Right lobe of liver (tissue), 6 donors: ENCODE data around the gene NDUFB2. TPM values are rescaled to one million over a fixed set of nuclear protein-coding genes. Genes with fewer than 3 reads are reported as not detected.
A peak's percentile ranks its signal among the peaks of the same experiment; 100 is the strongest.
"Not testable (repeated sequence)": the region's sequence is repeated elsewhere in the genome, so short reads cannot be mapped to it uniquely, and the experiment has no call there.

ENCODE experiments used
- ATAC-seq, 4 donors: fragments of 200-7000 bp; cut with Tn5 transposase; one replicate each; pipeline ENCODE4 v1.9.1; 2020; ENCODE audit warnings: mild to moderate bottlenecking in 4 of 4, moderate library complexity in 4 of 4
- DNase-seq, 3 donors: peaks; one replicate each; pipeline ENCODE4 v3.0.0-alpha.2; 2020
- H3K27ac ChIP-seq, 3 donors: fragments of 200-600 bp; one replicate each; pipeline ENCODE4 v1.8.0; 2022
- H3K27me3 ChIP-seq, 2 donors: fragments of 200-600 bp; one replicate each; pipeline ENCODE4 v1.8.0; 2022
- H3K36me3 ChIP-seq, 4 donors: fragments of 200-600 bp; sonication (generic) in 1 of 4; one replicate each; pipeline versions ENCODE4 v1.5.1 to v1.8.0; 2017 to 2022; ENCODE audit warnings: control low read depth in 1 of 4
- H3K4me1 ChIP-seq, 4 donors: fragments of 200-600 bp; sonication (generic) in 1 of 4; one replicate each; pipeline versions ENCODE4 v1.5.1 to v1.8.0; 2017 to 2022; ENCODE audit warnings: control low read depth in 1 of 4
- H3K4me3 ChIP-seq, 3 donors: fragments of 200-600 bp; one replicate each; pipeline ENCODE4 v1.8.0; 2022
- H3K9me3 ChIP-seq, 4 donors: fragments of 200-600 bp; sonication (generic) in 1 of 4; one replicate each; pipeline versions ENCODE4 v1.5.1 to v1.8.0; 2017 to 2022; ENCODE audit warnings: control low read depth in 1 of 4
- POLR2A ChIP-seq: fragments of 450-650 bp; IDR thresholded peaks from one replicate; pipeline ENCODE4 v1.6.1; 2017; ENCODE audit warnings: antibody characterized with exemption, mild to moderate bottlenecking
- WGBS: methylation state at CpG from one replicate; pipeline ENCODE4 v1.1.6; 2018; ENCODE audit warnings: low coverage, low lambda C conversion rate; ENCODE audit not compliant: insufficient coverage; ENCODE audit errors: missing lambda C conversion rate; 5-methylcytosine and 5-hydroxymethylcytosine counted together
- intact Hi-C, 2 donors: fragments of 100-400 bp; cut with DNase I; formaldehyde crosslinking; loops; one replicate each; pipeline versions ENCODE4 v1.11.2 to v1.14.1; 2022
- total RNA-seq, 6 experiments: library from RNA; depleted of rRNA in 2 of 6; stranded (reverse); fragments of >200 nt in 2 of 6; fragmentation: NEBNext Ultra II Directional in 3 of 6; extraction: Animal tissue kit (Norgen Biotek cat#: 25700) in 3 of 6; gene quantifications; one replicate each; pipeline versions ENCODE4 v1.1.0 to v1.2.4, GENCODE V29; 2016 to 2023
- TF ChIP-seq, protein P1 (sequence below), 4 donors: fragments of 200-600 bp in 3 of 4; fragments of 450-650 bp in 1 of 4; IDR thresholded peaks; one replicate each; pipeline versions ENCODE4 v1.5.1 to v1.8.0; 2016 to 2022; ENCODE audit warnings: antibody characterized with exemption in 4 of 4, mild to moderate bottlenecking in 2 of 4
- donor health status: DM: no; HTN: yes; CAD: no.
- donor health status: DM: no; HTN: no; CAD: no.
- donor health status: DM: no; HTN: no; CAD: no.
- donor health status: DM: no; HTN: yes; CAD: no.
- donor health status: DM: no; HTN: yes; CAD: no.

NDUFB2 gene
- total RNA-seq, 6 experiments from 2014 or later, result 114 to 235 (median 134) TPM

- intact Hi-C loops, result no loop called here
- no peak for ATAC-seq
- no peak for DNase-seq
- TF ChIP-seq POLR2A, result no peak
- TF ChIP-seq, protein P1, sequence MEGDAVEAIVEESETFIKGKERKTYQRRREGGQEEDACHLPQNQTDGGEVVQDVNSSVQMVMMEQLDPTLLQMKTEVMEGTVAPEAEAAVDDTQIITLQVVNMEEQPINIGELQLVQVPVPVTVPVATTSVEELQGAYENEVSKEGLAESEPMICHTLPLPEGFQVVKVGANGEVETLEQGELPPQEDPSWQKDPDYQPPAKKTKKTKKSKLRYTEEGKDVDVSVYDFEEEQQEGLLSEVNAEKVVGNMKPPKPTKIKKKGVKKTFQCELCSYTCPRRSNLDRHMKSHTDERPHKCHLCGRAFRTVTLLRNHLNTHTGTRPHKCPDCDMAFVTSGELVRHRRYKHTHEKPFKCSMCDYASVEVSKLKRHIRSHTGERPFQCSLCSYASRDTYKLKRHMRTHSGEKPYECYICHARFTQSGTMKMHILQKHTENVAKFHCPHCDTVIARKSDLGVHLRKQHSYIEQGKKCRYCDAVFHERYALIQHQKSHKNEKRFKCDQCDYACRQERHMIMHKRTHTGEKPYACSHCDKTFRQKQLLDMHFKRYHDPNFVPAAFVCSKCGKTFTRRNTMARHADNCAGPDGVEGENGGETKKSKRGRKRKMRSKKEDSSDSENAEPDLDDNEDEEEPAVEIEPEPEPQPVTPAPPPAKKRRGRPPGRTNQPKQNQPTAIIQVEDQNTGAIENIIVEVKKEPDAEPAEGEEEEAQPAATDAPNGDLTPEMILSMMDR (IDR thresholded peaks at IDR 0.05), result no peak
- peaks cover 0 to 13% (median 0%) of the 10 kb centered on the region in 4 donors for H3K36me3 ChIP-seq
- H3K27me3 ChIP-seq, result no peaks in the 10 kb centered on the region
- no peaks in the 10 kb centered on the region for H3K9me3 ChIP-seq
- H3K4me1 ChIP-seq, result no peaks in the 10 kb centered on the region
- 58% methylated on average over 2 of the region's 2 CpGs for WGBS
- H3K27ac ChIP-seq, result no peak overlapping the region
- H3K4me3 ChIP-seq, result no peak overlapping the region
Measured at GRCh38 chr7:140734096-140734495, 37.6 kb downstream of the NDUFB2 start.

DNA sequence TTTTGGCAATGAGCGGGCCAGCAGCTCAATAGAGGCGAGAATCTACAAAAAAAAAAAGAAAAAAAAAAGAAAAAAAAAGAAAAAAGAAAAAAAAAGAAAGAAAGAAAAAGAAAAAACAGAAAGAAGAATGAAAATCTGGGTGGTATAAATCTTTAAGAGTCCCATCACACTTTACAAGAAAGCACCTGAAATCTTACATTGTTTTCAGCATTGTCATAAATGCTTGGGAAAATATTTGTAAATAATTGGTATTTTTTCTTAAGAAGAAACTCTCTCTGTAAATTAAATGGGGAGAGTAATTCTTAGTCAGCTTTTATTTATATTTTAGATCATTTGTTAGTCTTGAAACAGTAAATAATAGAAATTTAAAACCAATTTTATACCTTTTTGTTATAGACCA lies 38.2 kb downstream of the NDUFB2 start:
- no peaks in the 10 kb centered on the region for H3K27me3 ChIP-seq
- DNase-seq, result no peak
- H3K4me3 ChIP-seq, result no peak overlapping the region
- intact Hi-C loops, result no loop called here
- H3K4me1 ChIP-seq, result no peaks in the 10 kb centered on the region
- H3K9me3 ChIP-seq, result no peaks in the 10 kb centered on the region
- H3K27ac ChIP-seq, result no peak overlapping the region
- peaks cover 0 to 18% (median 0%) of the 10 kb centered on the region in 4 donors for H3K36me3 ChIP-seq
- 83% methylated on average over 1 of the region's 2 CpGs for WGBS
- TF ChIP-seq, protein P1 (IDR thresholded peaks at IDR 0.05), result no peak
- TF ChIP-seq POLR2A, result no peak
- no peak for ATAC-seq

DNA sequence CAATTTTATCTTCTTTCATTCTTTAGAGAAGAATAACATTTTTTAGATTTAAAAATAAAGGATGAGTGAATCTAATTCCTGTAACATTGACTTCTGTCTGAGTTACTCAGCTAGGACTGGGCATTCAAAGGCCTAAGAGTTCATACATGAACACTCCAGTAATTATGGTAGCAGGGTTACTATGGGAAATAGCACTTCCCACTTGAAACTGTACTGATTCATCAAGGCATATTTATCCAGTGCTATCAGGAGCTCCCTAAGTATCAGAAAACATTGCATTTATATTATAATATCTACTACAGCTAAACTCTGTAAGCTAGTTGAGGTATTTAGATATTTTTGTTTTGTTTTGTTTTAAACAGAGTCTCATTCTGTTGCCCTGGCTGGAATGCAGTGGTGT lies 41.8 kb downstream of the NDUFB2 start:
- DNase-seq (no peak), ATAC-seq (no peak)
- H3K4me3 ChIP-seq, result no peak overlapping the region
- no peaks in the 10 kb centered on the region for H3K27me3 ChIP-seq
- peaks cover 0 to 19% (median 0%) of the 10 kb centered on the region in 4 donors for H3K36me3 ChIP-seq
- H3K27ac ChIP-seq, result no peak overlapping the region
- H3K4me1 ChIP-seq, result no peaks in the 10 kb centered on the region
- intact Hi-C loops, result no loop called here
- H3K9me3 ChIP-seq, result no peaks in the 10 kb centered on the region
- TF ChIP-seq POLR2A, result no peak
- TF ChIP-seq, protein P1 (IDR thresholded peaks at IDR 0.05), result no peak

GRCh38 chr7:140743255-140743654 lies 46.7 kb downstream of the NDUFB2 start:
- H3K4me3 ChIP-seq, ATAC-seq, H3K9me3 ChIP-seq, H3K27ac ChIP-seq, H3K4me1 ChIP-seq, intact Hi-C loops, DNase-seq, H3K27me3 ChIP-seq: not testable (repeated sequence)
- WGBS, result 100% methylated on average over 2 of the region's 4 CpGs
- H3K36me3 ChIP-seq, result peaks cover 0 to 15% (median 0%) of the 10 kb centered on the region in 4 donors

GRCh38 chr7:140744005-140744404 lies 47.5 kb downstream of the NDUFB2 start:
- no peaks in the 10 kb centered on the region for H3K9me3 ChIP-seq
- intact Hi-C loops, result no loop called here
- no peaks in the 10 kb centered on the region for H3K27me3 ChIP-seq
- DNase-seq (no peak), ATAC-seq (peak in 1 of 4 donors; percentile 42)
- no peak overlapping the region for H3K27ac ChIP-seq
- H3K4me3 ChIP-seq, result no peak overlapping the region
- no peak for TF ChIP-seq POLR2A
- TF ChIP-seq, protein P1 (IDR thresholded peaks at IDR 0.05), result no peak
- no peaks in the 10 kb centered on the region for H3K4me1 ChIP-seq
- 83% methylated on average over 2 of the region's 2 CpGs for WGBS
- H3K36me3 ChIP-seq, result peaks cover 0 to 7% (median 0%) of the 10 kb centered on the region in 4 donors
